IMR-90 (cell line): Measurements from ENCODE around the gene PYROXD2. TPM values are rescaled to one million over a fixed set of nuclear protein-coding genes. Genes with fewer than 3 reads are reported as not detected.

Source experiments
- ATAC-seq: fragments of 200-7000 bp; cut with Tn5 transposase; 2 replicates; pipeline ENCODE4 v1.9.1; 2020; ENCODE audit warnings: low read depth, mild to moderate bottlenecking, moderate library complexity
- BruUV-seq: library from RNA; stranded (reverse); fragments of 400-500 nt; replicated peaks from 2 replicates; lab custom pipeline; 2021; lab: Mats Ljungman, UMichigan
- CTCF ChIA-PET: fragments of 300-600 bp; formaldehyde crosslinking; extraction: SDS; loops from one replicate; lab custom pipeline; 2021; ENCODE audit warnings: antibody characterized with exemption; lab: Yijun Ruan, JAX
- POLR2A ChIA-PET: fragments of 300-600 bp; sonication (Branson Sonifier 250); formaldehyde crosslinking; loops from one replicate; lab custom pipeline; 2022; ENCODE audit warnings: antibody characterized with exemption; ENCODE audit not compliant: unreplicated experiment; lab: Charles Lee
- DNase-seq: peaks from one replicate; pipeline ENCODE4 v3.0.0; 2013
- H2AFZ ChIP-seq: replicated peaks from 2 replicates; pipeline ENCODE3; 2013; ENCODE audit warnings: low read length, mild to moderate bottlenecking; ENCODE audit not compliant: poor library complexity
- H2AK5ac ChIP-seq: 2 replicates; pipeline ENCODE4 v1.6.1; 2013; ENCODE audit warnings: low read depth, low read length, inconsistent platforms
- H2AK9ac ChIP-seq: replicated peaks from 2 replicates; pipeline ENCODE3; 2013; ENCODE audit warnings: mild to moderate bottlenecking, low read depth, low read length, moderate library complexity; ENCODE audit not compliant: poor library complexity
- H2BK120ac ChIP-seq: 2 replicates; pipeline ENCODE4 v1.6.1; 2013; ENCODE audit warnings: low read depth, low read length, inconsistent platforms
- H2BK15ac ChIP-seq: 3 replicates; pipeline ENCODE4 v1.6.1; 2013; ENCODE audit warnings: low read depth, low read length, inconsistent platforms
- H2BK20ac ChIP-seq: 2 replicates; pipeline ENCODE4 v1.6.1; 2013; ENCODE audit warnings: low read depth, mild to moderate bottlenecking, inconsistent platforms, low read length, moderate library complexity
- H2BK5ac ChIP-seq: 2 replicates; pipeline ENCODE4 v1.6.1; 2013; ENCODE audit warnings: mild to moderate bottlenecking, low read depth, low read length, inconsistent platforms; ENCODE audit not compliant: poor library complexity, severe bottlenecking
- H3K14ac ChIP-seq: replicated peaks from 2 replicates; pipeline ENCODE4 v1.6.1; 2013; ENCODE audit warnings: low read depth, low read length, inconsistent platforms
- H3K18ac ChIP-seq: 2 replicates; pipeline ENCODE4 v1.6.1; 2013; ENCODE audit warnings: low read depth, low read length, control low read depth
- H3K23ac ChIP-seq: 2 replicates; pipeline ENCODE4 v1.6.1; 2013; ENCODE audit warnings: low read depth, low read length, inconsistent platforms
- H3K27ac ChIP-seq: 2 replicates; pipeline ENCODE4 v1.5.1; 2013; ENCODE audit warnings: mild to moderate bottlenecking, control low read depth, low read length; ENCODE audit not compliant: insufficient read depth
- H3K27me3 ChIP-seq: 2 replicates; pipeline ENCODE4 v1.6.1; 2013; ENCODE audit warnings: low read length; ENCODE audit not compliant: control insufficient read depth, insufficient read depth
- H3K36me3 ChIP-seq: 2 replicates; pipeline ENCODE4 v1.6.1; 2013; ENCODE audit warnings: low read length, mixed read lengths; ENCODE audit not compliant: control insufficient read depth, insufficient read depth
- H3K4ac ChIP-seq: 2 replicates; pipeline ENCODE4 v1.6.1; 2013; ENCODE audit warnings: low read depth, low read length, inconsistent platforms
- H3K4me1 ChIP-seq: 2 replicates; pipeline ENCODE4 v1.6.1; 2013; ENCODE audit warnings: low read length, mixed read lengths; ENCODE audit not compliant: control insufficient read depth, insufficient read depth
- H3K4me2 ChIP-seq: 2 replicates; pipeline ENCODE4 v1.6.1; 2013; ENCODE audit warnings: low read depth, mild to moderate bottlenecking, control low read depth, low read length, moderate library complexity
- H3K4me3 ChIP-seq: 2 replicates; pipeline ENCODE4 v1.5.1; 2013; ENCODE audit warnings: low read depth, mild to moderate bottlenecking, control low read depth, low read length, moderate library complexity; ENCODE audit not compliant: insufficient read depth
- H3K56ac ChIP-seq: 2 replicates; pipeline ENCODE4 v1.6.1; 2013; ENCODE audit warnings: low read length, inconsistent platforms; ENCODE audit not compliant: insufficient read depth; ENCODE audit errors: extremely low read depth
- H3K79me1 ChIP-seq, 2 experiments: 2 replicates each; pipeline ENCODE4 v1.6.1; 2013; ENCODE audit warnings: low read length in 2 of 2, inconsistent platforms in 1 of 2, low read depth in 1 of 2
- H3K9ac ChIP-seq: 2 replicates; pipeline ENCODE4 v1.6.1; 2013; ENCODE audit warnings: low read depth, low read length, control low read depth
- H3K9me1 ChIP-seq: 2 replicates; pipeline ENCODE4 v1.6.1; 2013; ENCODE audit warnings: low read length, inconsistent platforms; ENCODE audit not compliant: insufficient read depth
- H3K9me3 ChIP-seq: 2 replicates; pipeline ENCODE4 v1.6.1; 2013; ENCODE audit warnings: low read length; ENCODE audit not compliant: control insufficient read depth, insufficient read depth
- H4K20me1 ChIP-seq: 2 replicates; pipeline ENCODE4 v1.6.1; 2013; ENCODE audit warnings: low read length, inconsistent platforms; ENCODE audit not compliant: insufficient read depth
- H4K5ac ChIP-seq: 2 replicates; pipeline ENCODE4 v1.6.1; 2013; ENCODE audit warnings: mild to moderate bottlenecking, low read depth, low read length, control low read depth
- H4K8ac ChIP-seq, 2 experiments: 2 replicates each; pipeline ENCODE4 v1.6.1; 2013; ENCODE audit warnings: low read depth in 2 of 2, low read length in 2 of 2, control low read depth in 1 of 2, inconsistent platforms in 1 of 2
- H4K91ac ChIP-seq: 2 replicates; pipeline ENCODE4 v1.6.1; 2013; ENCODE audit warnings: low read depth, low read length, inconsistent platforms; ENCODE audit not compliant: insufficient read depth
- CEBPB ChIP-seq: IDR thresholded peaks from 2 replicates; pipeline ENCODE4 v1.6.1; 2012; ENCODE audit warnings: low read depth, low read length, improper control_type of control experiment
- CHD1 ChIP-seq: IDR thresholded peaks from 2 replicates; pipeline ENCODE4 v1.6.1; 2012; ENCODE audit warnings: low read depth, low read length, improper control_type of control experiment
- CTCF ChIP-seq: conservative IDR thresholded peaks from 2 replicates; pipeline ENCODE4 v1.5.1; 2012; ENCODE audit warnings: mild to moderate bottlenecking, low read depth, low read length, improper control_type of control experiment
- ELK1 ChIP-seq: fragments of 150-350 bp; IDR thresholded peaks from 2 replicates; pipeline ENCODE4 v1.6.1; 2016; ENCODE audit warnings: low read depth, mild to moderate bottlenecking, low read length, moderate library complexity, borderline replicate concordance
- FOS ChIP-seq: fragments of 150-350 bp; IDR thresholded peaks from 2 replicates; pipeline ENCODE4 v1.6.1; 2016; ENCODE audit warnings: low read depth, low read length
- MAFK ChIP-seq: IDR thresholded peaks from 2 replicates; pipeline ENCODE4 v1.6.1; 2012; ENCODE audit warnings: low read depth, low read length, improper control_type of control experiment
- MAZ ChIP-seq: IDR thresholded peaks from 2 replicates; pipeline ENCODE4 v1.6.1; 2012; ENCODE audit warnings: low read depth, mild to moderate bottlenecking, low read length, improper control_type of control experiment, moderate library complexity, borderline replicate concordance
- NFE2L2 ChIP-seq: fragments of 150-350 bp; IDR thresholded peaks from 2 replicates; pipeline ENCODE4 v1.6.1; 2016; ENCODE audit warnings: low read depth, mild to moderate bottlenecking, low read length
- RCOR1 ChIP-seq: IDR thresholded peaks from 2 replicates; pipeline ENCODE4 v1.6.1; 2012; ENCODE audit warnings: mild to moderate bottlenecking, low read length, improper control_type of control experiment; ENCODE audit not compliant: insufficient replicate concordance
- SMC3 ChIP-seq: fragments of 150-350 bp; IDR thresholded peaks from 2 replicates; pipeline ENCODE4 v1.6.1; 2016; ENCODE audit warnings: low read depth, mild to moderate bottlenecking, antibody characterized with exemption, low read length, moderate library complexity
- WGBS, 2 experiments: methylation state at CpG; one replicate each; pipeline versions ENCODE4 v1.1.5 to v1.1.7; 2013; ENCODE audit warnings: missing lambda C conversion rate in 2 of 2; ENCODE audit not compliant: insufficient read length in 1 of 2; ENCODE audit errors: extremely low coverage in 2 of 2; 5-methylcytosine and 5-hydroxymethylcytosine counted together
- dilution Hi-C: fragments of 300-500 bp; cut with HindIII; formaldehyde crosslinking; loops from one replicate; pipeline ENCODE4 v1.14.3; 2018; ENCODE audit warnings: low sequenced_read_pairs; ENCODE audit not compliant: unreplicated experiment
- in situ Hi-C: fragments of 300-500 bp; cut with MboI; formaldehyde crosslinking; loops from 3 replicates; pipeline ENCODE4 v1.14.3; 2019; ENCODE audit warnings: low sequenced_read_pairs, inconsistent platforms, mixed read lengths
- intact Hi-C: fragments of 100-400 bp; cut with micrococcal nuclease; formaldehyde crosslinking; loops from 2 replicates; pipeline ENCODE4 v1.10.0; 2022
- polyA plus RNA-seq, 3 experiments: library from polyadenylated mRNA; depleted of rRNA; stranded (reverse); fragments of >200 nt; gene quantifications; 2 replicates each; pipeline ENCODE4 v1.2.3, GENCODE V29; 2012; ENCODE audit warnings: low replicate concordance in 1 of 3
- total RNA-seq: library from RNA; depleted of rRNA; stranded (reverse); fragments of >200 nt; gene quantifications from 2 replicates; pipeline ENCODE4 v1.2.3, GENCODE V29; 2012

PYROXD2 gene
- total and polyA plus RNA-seq, 2 of the 4 experiments (the other 2 are of a cell fraction): 6.5 to 16.3 TPM

GRCh38 chr10:98366062-98366530, 48.9 kb downstream of the PYROXD2 start:
- ChIA-PET CTCF (no interaction called here), POLR2A (no interaction called here)
- H3K36me3 ChIP-seq: no peaks in the 10 kb centered on the region
- WGBS, 2 experiments: no CpG with 5 or more reads among the region's 6 CpGs
- no peak overlapping the region for H2BK20ac ChIP-seq
- H4K20me1 ChIP-seq: no peaks in the 10 kb centered on the region
- no peak overlapping the region for H3K27ac ChIP-seq
- no peak for ATAC-seq
- TF ChIP-seq SMC3: no peak
- no peak for TF ChIP-seq NFE2L2
- TF ChIP-seq CTCF: no peak
- no peak for TF ChIP-seq MAFK
- TF ChIP-seq FOS: no peak
- TF ChIP-seq RCOR1: no peak
- no peak for TF ChIP-seq ELK1
- no peak for TF ChIP-seq MAZ
- TF ChIP-seq CEBPB: no peak
- TF ChIP-seq CHD1: no peak
- peak overlapping the region; percentile 29; the same call in 1 of the 2 replicates for H3K4ac ChIP-seq
- dilution Hi-C loops: no loop called here
- no peak overlapping the region for H3K23ac ChIP-seq
- no peaks in the 10 kb centered on the region for H3K9me3 ChIP-seq
- no peaks in the 10 kb centered on the region for H3K27me3 ChIP-seq
- H3K56ac ChIP-seq: no peak overlapping the region
- no peak for DNase-seq
- no peak overlapping the region for H4K5ac ChIP-seq
- H4K8ac ChIP-seq: no peak overlapping the region
- no peak overlapping the region for H3K18ac ChIP-seq
- no peak overlapping the region for H3K9ac ChIP-seq
- H4K91ac ChIP-seq: no peak overlapping the region
- H2AK5ac ChIP-seq: no peak overlapping the region
- in situ Hi-C loops: no loop called here
- H2BK120ac ChIP-seq: no peak overlapping the region
- H2AFZ ChIP-seq: no peak overlapping the region
- H3K4me1 ChIP-seq: peaks cover 6% of the 10 kb centered on the region
- no peak overlapping the region for H3K4me3 ChIP-seq
- H2BK5ac ChIP-seq: no peak overlapping the region
- H3K9me1 ChIP-seq: peaks cover 2% of the 10 kb centered on the region
- intact Hi-C loops: no loop called here
- H3K14ac ChIP-seq: no peak overlapping the region
- H3K79me1 ChIP-seq: no peaks in the 10 kb centered on the region
- no peak overlapping the region for H2AK9ac ChIP-seq
- no peak overlapping the region for H2BK15ac ChIP-seq
- no TSS peak for BruUV-seq
- no peak overlapping the region for H3K4me2 ChIP-seq
